ENCODE data around the gene NAA20.

NAA20 gene

GRCh38 chr20:20039752-20040387, 22.7 kb downstream of the NAA20 start:
- no peak for TF ChIP-seq CTCF (IDR thresholded peaks at IDR 0.05)

- no peak for TF ChIP-seq CTCF (IDR thresholded peaks at IDR 0.05)
Measured at GRCh38 chr20:20051767-20052073, 34.6 kb downstream of the NAA20 start.

- TF ChIP-seq CTCF (IDR thresholded peaks at IDR 0.05) = no peak
Measured at GRCh38 chr20:20052074-20052970, 35.2 kb downstream of the NAA20 start, which contains the start of the genes CFAP61 and CRNKL1. Gene CFAP61, plus strand, starts transcription at chr20:20052532. Its CDS starts 4,122 bp downstream, at chr20:20056654. Gene CRNKL1, minus strand, starts transcription at chr20:20052466. Its CDS starts 124 bp downstream, at chr20:20052342.

GRCh38 chr20:20060234-20060998, 43.3 kb downstream of the NAA20 start:
- TF ChIP-seq CTCF (IDR thresholded peaks at IDR 0.05) = no peak

- no peak for TF ChIP-seq CTCF (IDR thresholded peaks at IDR 0.05)
Measured at GRCh38 chr20:20063941-20064702, 47.0 kb downstream of the NAA20 start.

- TF ChIP-seq CTCF (IDR thresholded peaks at IDR 0.05) = no peak
Measured at GRCh38 chr20:20065361-20065760, 48.2 kb downstream of the NAA20 start.

All from LNCAP (cell line).